Activated CD4-positive, CD25-positive, alpha-beta regulatory T cell treated with anti-CD3 and anti-CD28 coated beads, Interleukin-2, amount 50 U/mL, for 24 hours (primary cell): Measurements from ENCODE around the gene SHISA9.

Experiments used
- ATAC-seq, 2 donors: fragments of 150-1000 bp; cut with Tn5 transposase; one replicate each; pipeline ENCODE4 v1.10.0; 2021; ENCODE audit warnings: mild to moderate bottlenecking in 1 of 2, moderate library complexity in 1 of 2

The SHISA9 gene

DNA sequence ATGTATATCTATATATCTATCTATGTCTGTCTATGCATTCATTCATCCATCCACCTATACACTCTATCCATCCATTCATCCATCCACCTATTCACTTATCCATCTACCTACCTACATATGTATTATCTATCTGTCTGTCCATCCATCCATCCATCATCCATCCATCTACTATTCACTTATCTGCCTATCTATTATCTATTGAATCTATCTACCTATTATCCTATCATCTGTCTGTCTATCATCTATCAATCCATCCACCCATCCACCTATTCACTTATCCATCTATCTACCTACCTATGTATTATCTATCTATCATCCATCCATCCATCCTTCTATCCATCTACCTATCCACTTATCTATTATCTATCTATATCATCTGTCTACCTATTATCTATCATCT, 302.3 kb downstream of the SHISA9 start:
- no peak for ATAC-seq

DNA sequence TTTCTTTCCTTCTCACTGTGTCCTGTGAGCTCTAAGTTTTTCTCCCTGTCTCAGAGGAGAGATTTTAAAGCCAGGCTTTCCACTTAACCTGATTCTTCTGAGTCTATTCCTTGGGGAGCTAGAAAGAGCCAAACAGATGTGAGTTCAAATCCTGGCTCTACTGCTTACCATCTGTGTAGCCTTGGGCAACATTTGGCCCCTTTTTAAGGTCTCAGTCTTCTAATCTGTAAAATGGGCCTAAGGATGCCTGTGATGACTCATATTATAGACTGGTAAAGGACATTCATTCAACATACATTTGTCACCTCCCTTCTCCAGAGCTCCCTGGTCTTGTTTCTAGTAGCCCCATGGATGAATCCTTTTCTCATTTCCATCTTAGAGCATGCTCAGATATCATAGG, 304.0 kb downstream of the SHISA9 start:
- no peak for ATAC-seq

DNA sequence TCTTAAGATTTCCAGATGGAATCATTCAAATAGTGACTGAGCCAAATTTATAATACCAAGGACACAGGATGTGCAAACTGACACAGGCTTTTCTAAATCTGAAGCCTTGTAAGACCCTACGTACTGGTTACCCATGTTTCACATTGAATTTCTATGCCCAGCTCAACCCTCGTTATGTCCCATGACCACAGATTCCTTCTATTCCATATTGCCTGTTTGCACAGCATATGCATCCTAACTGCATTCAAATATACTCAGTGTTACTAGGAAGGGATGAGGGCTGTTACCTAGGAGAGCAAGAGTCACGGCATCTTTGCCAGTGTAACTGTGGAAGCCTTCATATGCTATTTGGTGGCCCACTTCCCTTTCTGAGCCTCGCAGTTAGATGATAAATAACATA, 305.2 kb downstream of the SHISA9 start:
- no peak for ATAC-seq

DNA sequence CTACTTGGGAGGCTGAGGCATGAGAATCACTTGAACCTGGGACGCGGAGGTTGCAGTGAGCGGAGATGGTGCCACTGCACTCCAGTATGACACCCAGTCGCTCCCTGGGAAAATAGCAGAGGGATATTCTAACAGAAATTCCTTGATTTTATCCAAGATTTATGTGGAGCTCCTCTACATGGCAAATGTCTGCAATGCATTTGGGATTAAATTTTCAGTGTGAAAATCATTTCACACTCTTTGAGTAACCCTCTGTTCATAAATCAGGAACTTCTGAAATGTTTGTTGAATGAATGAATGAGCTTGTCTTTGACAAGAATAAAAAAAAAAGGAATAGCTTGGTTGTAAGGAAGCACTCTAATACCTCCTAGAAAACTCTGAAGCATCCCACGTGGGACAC, 305.8 kb downstream of the SHISA9 start:
- ATAC-seq: no peak

DNA sequence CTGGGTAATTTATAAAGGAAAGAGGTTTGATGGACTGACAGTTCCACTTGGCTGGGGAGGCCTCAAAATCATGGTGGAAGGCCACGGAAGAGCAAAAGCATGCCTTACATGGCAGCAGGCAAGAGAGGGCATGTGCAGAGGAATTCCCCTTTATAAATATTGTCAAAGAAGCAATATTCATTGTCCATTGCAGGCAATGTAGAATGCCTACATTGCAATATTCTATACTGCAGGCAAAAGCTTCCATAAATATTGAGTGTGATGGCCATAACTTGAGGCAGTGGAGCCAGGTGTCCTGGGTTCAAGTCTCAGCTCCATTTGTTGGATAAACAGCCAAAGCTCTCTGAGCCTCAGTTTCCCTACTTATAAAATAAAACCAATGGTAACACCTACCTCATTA, 322.3 kb downstream of the SHISA9 start:
- no peak for ATAC-seq

DNA sequence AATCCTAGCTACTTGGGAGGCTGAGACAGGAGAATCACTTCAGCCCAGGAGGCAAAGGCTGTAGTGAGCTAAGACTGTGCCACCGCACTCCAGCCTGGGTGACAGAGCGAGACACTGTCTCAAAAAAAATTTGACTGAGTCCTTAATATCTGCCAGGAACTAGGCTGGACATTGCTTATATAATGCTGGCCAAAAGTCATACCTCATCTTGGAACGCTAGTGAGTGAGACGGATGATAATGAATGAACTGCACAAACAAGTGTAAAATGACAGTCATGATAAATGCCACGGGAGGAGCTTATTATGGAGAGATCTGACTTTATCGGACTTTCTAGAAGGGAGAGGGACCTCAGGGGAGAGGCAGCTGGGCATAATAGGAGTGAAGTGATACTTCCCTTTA, 327.6 kb downstream of the SHISA9 start:
- no peak for ATAC-seq

DNA sequence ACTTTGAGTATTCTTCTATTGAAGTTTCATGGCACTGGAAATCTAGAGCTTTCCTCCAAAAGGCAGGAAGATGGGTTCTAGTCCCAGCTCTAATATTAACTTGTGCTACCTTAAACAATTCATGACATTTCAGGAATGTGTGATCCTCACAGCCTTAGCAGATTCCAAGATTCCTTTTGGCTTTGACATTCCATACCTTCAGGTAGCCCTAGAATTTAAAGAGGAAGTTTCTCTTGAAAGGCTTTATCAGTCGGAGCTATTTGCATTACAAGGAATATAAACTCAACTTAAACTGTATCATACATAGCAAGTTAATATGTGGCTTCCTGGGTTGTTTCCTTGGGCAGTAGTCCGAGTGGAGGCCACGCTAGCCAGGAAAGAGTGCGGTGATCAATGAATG, 330.0 kb downstream of the SHISA9 start:
- no peak for ATAC-seq

DNA sequence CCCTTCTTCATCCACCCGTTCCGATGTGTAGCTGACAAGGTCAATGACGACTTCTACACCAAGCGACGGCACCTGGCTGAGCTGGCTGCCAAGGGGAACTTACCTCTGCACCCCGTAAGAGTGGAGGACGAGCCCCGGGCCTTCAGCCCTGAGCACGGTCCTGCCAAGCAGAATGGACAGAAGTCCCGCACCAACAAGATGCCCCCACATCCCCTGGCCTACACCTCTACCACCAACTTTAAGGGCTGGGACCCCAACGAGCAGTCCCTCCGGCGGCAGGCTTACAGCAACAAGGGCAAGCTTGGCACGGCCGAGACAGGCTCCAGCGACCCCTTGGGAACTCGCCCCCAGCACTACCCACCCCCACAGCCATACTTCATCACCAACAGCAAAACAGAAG, 333.6 kb downstream of the SHISA9 start:
- no peak for ATAC-seq

DNA sequence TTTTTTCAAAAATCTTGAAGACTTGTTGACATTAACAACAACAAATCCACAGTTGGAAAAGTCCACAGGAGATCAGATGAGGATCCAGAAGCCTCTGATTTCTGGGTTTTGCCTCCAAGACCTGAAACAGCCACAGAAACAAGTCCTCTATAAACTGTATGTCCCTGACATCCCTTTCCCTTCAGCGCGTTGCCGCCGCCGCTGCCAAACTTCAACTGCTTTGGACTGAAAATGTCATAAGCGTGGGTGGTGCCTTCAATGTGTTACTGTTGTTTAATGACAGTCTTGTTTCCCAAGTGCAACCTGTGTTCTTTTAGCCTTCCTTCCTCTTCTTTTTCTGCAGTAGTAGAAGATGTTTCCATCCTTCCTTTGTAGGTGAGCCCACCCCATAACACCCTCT, 334.9 kb downstream of the SHISA9 start:
- ATAC-seq: no peak

DNA sequence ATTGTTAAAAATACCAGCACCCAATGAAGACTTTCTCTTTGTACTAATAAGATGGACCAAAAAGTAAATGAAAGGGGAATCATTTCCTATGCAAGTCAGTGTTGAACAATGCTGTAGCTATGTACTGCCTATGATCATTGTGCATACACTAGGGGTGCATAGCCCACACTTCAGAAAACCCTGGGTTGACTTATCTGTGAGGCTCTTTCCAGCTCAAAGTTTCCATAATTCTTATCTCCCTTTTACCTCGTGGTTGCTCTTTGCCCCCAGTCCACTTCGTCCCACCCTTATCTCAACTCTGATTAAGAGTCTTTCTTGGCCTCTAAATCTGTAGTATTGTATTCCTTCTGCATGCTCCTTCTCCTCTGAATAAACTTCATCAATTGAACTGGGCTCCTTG, 336.8 kb downstream of the SHISA9 start:
- ATAC-seq: no peak

DNA sequence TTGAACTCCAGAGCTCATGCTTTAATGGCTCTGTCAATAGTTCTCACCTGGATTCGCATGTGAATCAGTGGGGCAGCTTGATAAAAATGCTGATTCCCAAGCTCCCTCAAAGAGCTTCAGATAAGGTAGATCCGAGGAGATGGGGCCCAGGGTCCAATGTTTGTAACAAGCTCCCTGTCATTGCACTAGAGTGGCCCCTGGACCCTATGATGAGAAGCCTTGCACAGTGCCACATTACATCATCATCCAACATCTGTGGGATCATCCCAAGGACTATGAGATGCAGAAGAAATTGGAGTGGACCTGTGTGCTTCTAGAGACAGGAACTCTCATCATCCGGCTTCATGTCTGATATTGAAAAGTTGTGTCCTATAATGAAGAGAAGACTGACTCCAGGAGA, 340.8 kb downstream of the SHISA9 start:
- no peak for ATAC-seq

DNA sequence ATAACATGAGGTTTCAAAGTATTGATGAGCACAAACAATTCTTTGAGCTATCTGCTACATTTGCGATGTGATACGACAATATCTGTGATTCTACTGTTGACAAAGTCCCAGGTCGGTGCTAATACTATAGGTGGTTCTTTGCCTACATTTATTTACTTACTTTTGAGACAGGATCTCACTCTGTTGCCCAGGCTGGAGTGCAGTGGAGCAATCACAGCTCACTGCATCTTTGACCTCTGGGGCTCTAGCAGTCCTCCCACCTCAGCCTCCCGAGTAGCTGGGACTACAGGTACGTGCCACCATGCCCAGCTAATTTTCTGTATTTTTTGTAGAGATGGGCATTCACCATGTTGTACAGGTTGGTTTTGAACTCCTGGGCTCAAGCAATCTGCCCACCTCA, 343.4 kb downstream of the SHISA9 start:
- ATAC-seq: no peak

DNA sequence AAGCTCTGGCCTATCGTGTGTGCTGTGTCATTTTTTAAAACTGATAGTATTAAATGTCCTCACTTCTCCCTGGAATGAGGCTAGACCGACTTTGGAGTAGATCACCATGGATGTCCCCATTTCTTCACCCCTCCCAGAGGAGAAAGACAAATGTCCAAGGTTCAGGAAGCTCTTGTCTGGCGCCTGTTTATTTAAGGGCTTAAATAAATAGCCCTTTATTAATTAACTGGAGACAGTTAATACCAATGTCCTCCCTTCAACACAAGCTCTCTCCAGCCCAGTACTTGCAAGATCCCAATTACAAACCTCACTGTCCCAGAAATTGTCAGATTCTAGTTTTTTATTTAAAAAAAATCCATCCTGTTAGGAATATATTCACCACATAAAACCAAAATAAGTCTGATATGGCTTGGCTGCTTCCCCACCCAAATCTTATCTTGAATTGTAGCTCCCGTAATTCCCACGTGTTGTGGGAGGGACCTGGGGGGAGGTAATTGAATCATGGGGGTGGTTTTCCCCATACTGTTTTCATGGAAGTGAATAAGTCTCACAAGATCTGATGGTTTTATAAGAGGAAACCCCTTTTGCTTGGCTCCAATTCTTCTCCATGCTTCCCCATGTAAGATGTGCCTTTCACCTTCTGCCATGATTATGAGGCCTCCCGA, 344.4 kb downstream of the SHISA9 start:
- ATAC-seq: no peak

DNA sequence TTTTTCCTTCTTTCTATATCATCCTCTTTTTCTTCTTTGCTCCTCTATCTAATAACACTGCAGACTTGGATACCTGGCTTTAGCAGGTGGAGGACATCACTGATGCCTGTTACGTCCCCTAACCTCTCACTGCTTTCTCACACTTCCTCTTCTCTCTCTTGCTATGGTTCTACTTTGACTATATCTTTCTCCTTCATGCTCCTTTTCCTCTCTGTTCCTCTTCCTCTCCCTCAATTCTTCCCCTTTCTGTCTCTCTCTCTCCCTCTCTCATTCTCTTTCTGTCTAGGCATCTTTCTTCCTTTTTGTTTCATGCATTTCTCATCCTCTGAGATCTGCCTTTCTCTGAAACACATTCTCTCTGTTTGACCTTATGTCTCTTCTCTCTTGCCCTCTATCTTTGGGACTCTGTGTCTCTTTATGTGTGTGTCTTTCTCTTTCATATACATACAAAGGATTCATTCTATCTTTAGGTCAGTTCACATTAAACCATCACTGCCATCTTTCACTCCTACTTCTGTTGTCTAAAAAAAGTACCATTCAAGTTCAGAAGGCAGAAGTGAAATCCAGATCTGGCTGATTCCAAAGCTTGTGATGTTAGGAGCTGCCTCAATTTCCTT, 353.7 kb downstream of the SHISA9 start:
- ATAC-seq: no peak

DNA sequence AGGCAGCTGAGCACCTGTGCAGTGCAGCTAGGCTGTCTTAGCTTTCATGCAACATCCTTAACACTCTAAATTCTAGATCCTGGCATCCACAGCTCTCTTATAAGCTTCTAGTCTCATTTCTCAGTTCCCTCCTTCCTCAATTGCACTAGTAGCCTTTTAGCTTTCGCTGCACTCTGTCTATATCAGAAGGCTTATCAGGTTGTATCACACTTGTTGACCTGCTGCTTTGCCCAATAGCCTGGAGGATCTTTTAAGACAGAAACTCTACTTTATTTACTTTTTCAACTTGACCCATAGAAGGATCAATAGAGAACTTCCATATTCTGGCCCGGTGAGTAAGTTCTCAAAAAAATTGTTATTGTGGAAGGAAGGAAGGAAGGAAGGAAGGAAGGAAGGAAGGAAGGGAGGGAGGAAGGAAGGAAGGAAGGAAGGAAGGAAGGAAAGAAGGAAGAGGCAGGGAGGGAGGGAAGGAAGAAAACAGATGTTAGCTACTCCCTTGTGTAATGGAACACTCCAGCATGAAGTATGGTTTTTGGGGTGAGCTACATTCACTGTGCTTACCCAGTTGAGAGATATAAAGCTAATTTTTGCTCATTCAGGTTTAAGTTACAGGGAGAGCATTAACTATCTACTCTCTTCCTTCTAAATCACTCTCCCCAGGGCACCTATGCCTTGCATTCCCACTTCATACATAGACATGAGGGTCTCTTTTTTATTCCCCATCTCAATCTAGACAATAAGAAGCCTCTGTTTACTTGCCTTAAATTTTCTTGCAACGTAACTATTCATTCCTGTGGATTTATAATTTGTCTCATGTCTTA, 361.1 kb downstream of the SHISA9 start:
- ATAC-seq: no peak

DNA sequence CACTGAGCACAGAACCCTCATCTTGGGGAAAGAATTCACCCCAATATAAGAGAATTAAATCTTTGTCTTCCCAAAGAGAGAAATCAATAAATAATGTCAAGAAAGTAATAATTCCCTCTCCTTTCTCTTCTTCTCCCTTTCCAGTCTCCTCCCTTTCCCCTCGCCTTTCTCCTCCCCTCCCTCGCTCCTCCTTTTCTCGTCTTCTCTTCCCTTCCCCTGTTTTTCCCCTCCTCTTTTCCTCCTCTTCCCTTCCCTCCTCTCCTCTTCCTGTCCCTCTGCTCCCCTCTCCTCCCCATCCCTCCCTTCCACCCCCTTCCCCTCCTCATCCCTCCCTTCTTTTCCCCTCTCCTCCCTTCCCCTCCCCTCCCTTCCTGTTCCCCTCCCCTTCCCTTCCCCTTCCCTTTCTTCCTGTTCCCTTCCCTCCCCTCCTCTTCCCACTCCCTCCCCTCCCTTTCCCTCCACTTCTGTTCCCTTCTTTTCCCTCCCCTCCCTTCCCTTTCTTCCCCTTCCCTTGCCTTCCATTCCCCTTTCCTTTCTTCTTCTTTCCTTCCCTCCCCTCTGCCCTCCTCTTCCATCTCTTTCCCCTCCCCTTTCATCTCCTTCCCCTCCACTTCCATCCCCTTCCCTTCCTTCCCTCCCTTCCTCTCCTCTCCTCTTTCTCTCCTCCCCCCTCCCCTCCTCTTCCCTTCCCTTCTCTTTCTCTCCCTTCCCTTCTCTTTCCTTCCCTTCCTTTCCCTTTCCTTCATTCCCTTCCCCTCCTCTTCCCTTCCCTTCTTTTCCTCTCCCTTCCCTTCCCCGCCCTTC, 363.6 kb downstream of the SHISA9 start:
- ATAC-seq: no peak

DNA sequence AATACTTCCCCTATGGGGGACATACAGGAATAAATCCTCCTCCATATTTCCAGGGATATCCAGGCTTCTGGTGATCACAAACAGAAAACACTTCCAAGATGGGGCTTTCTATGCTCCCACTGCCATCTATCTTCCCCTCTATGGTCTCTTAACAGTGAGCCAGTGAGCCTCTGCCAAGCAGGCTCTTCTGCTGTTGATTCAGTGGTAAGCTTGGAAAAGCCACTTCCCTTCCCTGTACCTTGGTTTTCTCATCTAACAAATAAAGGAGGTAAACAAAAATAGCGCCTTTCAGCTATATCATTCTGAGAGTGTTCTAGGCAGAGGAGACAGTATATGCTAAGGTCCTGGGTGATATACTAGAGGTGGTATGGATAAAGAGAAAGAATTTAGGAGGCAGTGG, 368.0 kb downstream of the SHISA9 start:
- no peak for ATAC-seq

DNA sequence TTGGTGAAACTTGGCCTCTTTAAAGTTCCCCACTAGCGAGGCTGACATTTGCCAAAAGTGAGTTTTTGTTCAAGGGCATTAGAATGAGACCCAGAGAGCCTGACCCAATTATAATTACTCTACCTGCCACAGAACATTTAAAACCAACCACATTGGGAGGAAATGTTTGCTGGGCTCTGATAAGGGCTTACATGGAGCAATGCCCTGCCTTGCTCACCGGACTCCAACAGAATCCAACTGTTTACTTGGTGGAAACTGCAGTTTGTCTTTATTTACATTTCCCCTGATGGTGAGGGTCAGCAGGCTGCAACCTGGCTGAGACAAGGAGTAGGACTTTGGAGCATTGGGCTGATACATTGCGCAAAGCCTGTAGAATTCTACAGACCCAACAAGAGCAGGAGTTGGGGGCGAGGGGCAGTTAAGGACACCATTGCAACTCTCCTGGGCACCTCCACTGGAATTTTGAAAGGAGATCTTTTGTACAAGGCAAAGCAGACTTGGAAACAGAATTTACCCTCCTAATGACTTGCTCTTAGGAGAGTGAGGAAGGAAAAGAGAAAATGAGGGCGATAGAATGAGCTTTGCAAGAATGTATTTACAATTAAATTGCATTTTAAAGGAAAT, 368.6 kb downstream of the SHISA9 start:
- ATAC-seq: no peak

DNA sequence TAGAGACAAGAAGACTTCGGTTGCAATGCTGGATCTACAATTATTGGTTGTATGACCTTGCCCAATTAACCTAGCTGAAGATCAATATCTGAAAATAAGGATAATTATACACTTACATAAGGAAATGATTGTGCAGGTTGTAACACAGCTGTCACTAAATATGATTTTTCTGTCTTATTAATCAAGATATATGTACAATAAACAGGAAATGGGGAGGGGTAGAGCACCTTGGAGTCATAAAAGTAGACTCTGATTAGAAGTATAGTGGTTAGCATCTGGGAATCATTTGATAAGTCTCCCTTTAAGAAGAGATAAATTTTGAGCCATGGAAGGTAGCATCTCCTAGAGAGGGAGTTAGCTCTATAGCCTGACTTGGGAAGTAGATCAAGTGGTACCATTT, 369.2 kb downstream of the SHISA9 start:
- no peak for ATAC-seq

DNA sequence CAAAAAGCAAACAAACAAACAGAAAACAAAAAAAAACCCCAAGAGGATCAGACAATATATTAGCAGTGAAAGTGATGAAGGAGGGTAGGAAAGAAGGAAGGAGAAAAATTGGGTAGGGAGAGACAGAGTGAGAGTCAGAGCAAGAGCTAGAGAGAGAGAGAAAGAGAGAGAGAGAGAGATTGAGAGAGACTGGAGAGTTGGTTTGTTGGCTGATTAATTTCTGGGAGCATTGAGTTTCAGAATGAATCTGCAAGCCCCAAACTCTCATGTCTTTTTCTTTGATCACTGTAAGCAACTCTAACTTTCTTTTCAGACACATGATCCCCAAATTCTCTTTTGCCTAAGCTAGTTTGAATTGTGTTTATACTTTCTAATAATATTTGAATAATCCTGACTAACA, 388.1 kb downstream of the SHISA9 start:
- no peak for ATAC-seq
